ENCODE results near the gene MASP2. TPM values are rescaled to one million over a fixed set of nuclear protein-coding genes. Genes with fewer than 3 reads are reported as not detected.

Gene MASP2
- total RNA-seq, 1 donor = not detected

- peak; percentile 62 for DNase-seq (ENCODE audit: insufficient read length, low spot score, missing footprints)
- Histone ChIP-seq H3K4me2 (ENCODE audit: insufficient read depth, low read length) (no peak overlapping the region), H3K36me3 (ENCODE audit: insufficient read depth, low read length) (no peaks in the 10 kb centered on the region), H3K27ac (ENCODE audit: low read depth, low read length) (no peak overlapping the region), H3K4me3 (ENCODE audit: insufficient read depth, low read length) (no peak overlapping the region), H2AFZ (ENCODE audit: low read length) (no peak overlapping the region), H3K9me3 (ENCODE audit: low read depth, low read length) (no peaks in the 10 kb centered on the region), H4K20me1 (ENCODE audit: insufficient read depth, low read length) (no peaks in the 10 kb centered on the region), H3K4me1 (ENCODE audit: insufficient read depth, low read length) (no peaks in the 10 kb centered on the region), H3K27me3 (ENCODE audit: insufficient read depth, low read length) (no peaks in the 10 kb centered on the region), H3K79me2 (ENCODE audit: insufficient read depth, low read length) (no peaks in the 10 kb centered on the region)
- no peak for TF ChIP-seq CTCF (IDR thresholded peaks at IDR 0.05; ENCODE audit: extremely low read depth, low read depth, low read length)
These were observed 2.1 kb downstream of the MASP2 start for GRCh38 chr1:11044849-11045427.

- no peaks in the 10 kb centered on the region for H4K20me1 ChIP-seq (ENCODE audit: insufficient read depth, low read length)
- no peak overlapping the region for H3K27ac ChIP-seq (ENCODE audit: low read depth, low read length)
- H3K36me3 ChIP-seq (ENCODE audit: insufficient read depth, low read length) = no peaks in the 10 kb centered on the region
- no peak for TF ChIP-seq CTCF (IDR thresholded peaks at IDR 0.05; ENCODE audit: extremely low read depth, low read depth, low read length)
- no peaks in the 10 kb centered on the region for H3K27me3 ChIP-seq (ENCODE audit: insufficient read depth, low read length)
- no peaks in the 10 kb centered on the region for H3K4me1 ChIP-seq (ENCODE audit: insufficient read depth, low read length)
- peak; percentile 58 for DNase-seq (ENCODE audit: insufficient read length, low spot score, missing footprints)
- no peak overlapping the region for H2AFZ ChIP-seq (ENCODE audit: low read length)
- no peak overlapping the region for H3K4me2 ChIP-seq (ENCODE audit: insufficient read depth, low read length)
- no peaks in the 10 kb centered on the region for H3K79me2 ChIP-seq (ENCODE audit: insufficient read depth, low read length)
- no peaks in the 10 kb centered on the region for H3K9me3 ChIP-seq (ENCODE audit: low read depth, low read length)
- H3K4me3 ChIP-seq (ENCODE audit: insufficient read depth, low read length) = no peak overlapping the region
These were observed 2.8 kb downstream of the MASP2 start for GRCh38 chr1:11044086-11044848.

- Histone ChIP-seq H3K36me3 (ENCODE audit: insufficient read depth, low read length) (no peaks in the 10 kb centered on the region), H3K9me3 (ENCODE audit: low read depth, low read length) (no peaks in the 10 kb centered on the region), H3K4me2 (ENCODE audit: insufficient read depth, low read length) (no peak overlapping the region), H3K27me3 (ENCODE audit: insufficient read depth, low read length) (peaks cover 4% of the 10 kb centered on the region), H3K79me2 (ENCODE audit: insufficient read depth, low read length) (no peaks in the 10 kb centered on the region), H3K4me1 (ENCODE audit: insufficient read depth, low read length) (no peaks in the 10 kb centered on the region), H3K27ac (ENCODE audit: low read depth, low read length) (no peak overlapping the region), H2AFZ (ENCODE audit: low read length) (no peak overlapping the region), H3K4me3 (ENCODE audit: insufficient read depth, low read length) (no peak overlapping the region), H4K20me1 (ENCODE audit: insufficient read depth, low read length) (no peaks in the 10 kb centered on the region)
- TF ChIP-seq CTCF (IDR thresholded peaks at IDR 0.05; ENCODE audit: extremely low read depth, low read depth, low read length) = no peak
- peak; percentile 62 for DNase-seq (ENCODE audit: insufficient read length, low spot score, missing footprints)
These were observed 3.8 kb downstream of the MASP2 start for GRCh38 chr1:11042995-11043874.

- TF ChIP-seq CTCF (IDR thresholded peaks at IDR 0.05; ENCODE audit: extremely low read depth, low read depth, low read length) = no peak
- peaks cover 10% of the 10 kb centered on the region for H3K27me3 ChIP-seq (ENCODE audit: insufficient read depth, low read length)
- no peaks in the 10 kb centered on the region for H3K9me3 ChIP-seq (ENCODE audit: low read depth, low read length)
- no peak for DNase-seq (ENCODE audit: insufficient read length, low spot score, missing footprints)
- no peak overlapping the region for H3K27ac ChIP-seq (ENCODE audit: low read depth, low read length)
- H3K4me2 ChIP-seq (ENCODE audit: insufficient read depth, low read length) = no peak overlapping the region
- H3K79me2 ChIP-seq (ENCODE audit: insufficient read depth, low read length) = no peaks in the 10 kb centered on the region
- no peaks in the 10 kb centered on the region for H3K36me3 ChIP-seq (ENCODE audit: insufficient read depth, low read length)
- no peak overlapping the region for H2AFZ ChIP-seq (ENCODE audit: low read length)
- no peaks in the 10 kb centered on the region for H4K20me1 ChIP-seq (ENCODE audit: insufficient read depth, low read length)
- no peak overlapping the region for H3K4me3 ChIP-seq (ENCODE audit: insufficient read depth, low read length)
- peaks cover 4% of the 10 kb centered on the region for H3K4me1 ChIP-seq (ENCODE audit: insufficient read depth, low read length)
These were observed 5.0 kb downstream of the MASP2 start for GRCh38 chr1:11042065-11042464.

All from osteoblast (primary cell).